B cell (primary cell): ENCODE measurements around the gene DRD3. TPM values are rescaled to one million over a fixed set of nuclear protein-coding genes. Genes with fewer than 3 reads are reported as not detected.

Experiments
- ATAC-seq: fragments of 200-7000 bp; cut with Tn5 transposase; one replicate; pipeline ENCODE4 v1.10.0; 2021; ENCODE audit warnings: low read depth, mild to moderate bottlenecking, moderate number of reproducible peaks, moderate library complexity
- CTCF ChIA-PET: fragments of 350-600 bp; sonication (Branson Sonifier 250); formaldehyde crosslinking; loops from one replicate; lab custom pipeline; 2021; ENCODE audit warnings: antibody characterized with exemption, inconsistent platforms; lab: Charles Lee
- POLR2A ChIA-PET: fragments of 350-600 bp; sonication (Branson Sonifier 250); formaldehyde crosslinking; loops from one replicate; lab custom pipeline; 2021; ENCODE audit warnings: antibody characterized with exemption; lab: Charles Lee
- DNase-seq: peaks from one replicate; pipeline ENCODE4 v3.0.0; 2013
- H2AFZ ChIP-seq: 2 replicates; pipeline ENCODE4 v1.6.1; 2012; ENCODE audit warnings: mild to moderate bottlenecking, low read depth, low read length; ENCODE audit not compliant: insufficient read depth, poor library complexity, severe bottlenecking
- H3K27ac ChIP-seq, 2 donors: 1 replicate in 1 of 2; 2 replicates in 1 of 2; pipeline ENCODE4 v1.5.1; 2012 to 2013; ENCODE audit warnings: low read length in 2 of 2, mild to moderate bottlenecking in 2 of 2, moderate library complexity in 1 of 2
- H3K27me3 ChIP-seq, 4 experiments: fragments of 200-600 bp in 1 of 4; sonication (generic) in 1 of 4; replicated peaks in 1 of 4; 1 replicate in 2 of 4; 2 replicates in 2 of 4; pipeline versions ENCODE4 v1.6.1 to v1.7.0; 2013 to 2016; ENCODE audit warnings: low read length in 3 of 4, mild to moderate bottlenecking in 2 of 4, mixed read lengths in 1 of 4, moderate library complexity in 1 of 4; ENCODE audit not compliant: insufficient read depth in 4 of 4, control insufficient read depth in 3 of 4; ENCODE audit errors: control extremely low read depth in 1 of 4
- H3K36me3 ChIP-seq, 2 experiments: replicated peaks in 1 of 2; 1 replicate in 1 of 2; 2 replicates in 1 of 2; pipeline versions ENCODE4 v1.6.1 to v1.7.1; 2013; ENCODE audit warnings: low read length in 1 of 2; ENCODE audit not compliant: insufficient read depth in 2 of 2, control insufficient read depth in 1 of 2; ENCODE audit errors: control extremely low read depth in 1 of 2, extremely low read depth in 1 of 2
- H3K4me1 ChIP-seq, 2 donors: fragments of 200-600 bp in 1 of 2; sonication (generic) in 1 of 2; 1 replicate in 1 of 2; 2 replicates in 1 of 2; pipeline versions ENCODE4 v1.5.1 to v1.6.1; 2013 to 2017; ENCODE audit warnings: low read length in 2 of 2; ENCODE audit not compliant: control insufficient read depth in 2 of 2, insufficient read depth in 2 of 2
- H3K4me2 ChIP-seq: replicated peaks from 2 replicates; pipeline ENCODE3; 2012; ENCODE audit warnings: mild to moderate bottlenecking, low read depth, low read length; ENCODE audit not compliant: poor library complexity, severe bottlenecking
- H3K4me3 ChIP-seq, 5 experiments: fragments of 200-600 bp in 1 of 5; sonication (generic) in 1 of 5; 1 replicate in 3 of 5; 2 replicates in 2 of 5; pipeline versions ENCODE4 v1.5.1 to v1.7.0; 2011 to 2016; ENCODE audit warnings: low read length in 4 of 5, mild to moderate bottlenecking in 4 of 5, low read depth in 2 of 5, control low read depth in 1 of 5, moderate library complexity in 1 of 5; ENCODE audit not compliant: insufficient read depth in 1 of 5; ENCODE audit errors: control extremely low read depth in 1 of 5, extremely low read depth in 1 of 5
- H3K79me2 ChIP-seq: fragments of 200-600 bp; sonication (generic); one replicate; pipeline ENCODE4 v1.6.0; 2016; ENCODE audit warnings: low read length; ENCODE audit not compliant: control insufficient read depth, insufficient read depth
- H3K9ac ChIP-seq: fragments of 200-600 bp; sonication (generic); 2 replicates; pipeline ENCODE4 v1.6.1; 2017; ENCODE audit warnings: mild to moderate bottlenecking, low read length, moderate library complexity
- H3K9me3 ChIP-seq, 3 donors: one replicate each; pipeline versions ENCODE4 v1.6.1 to v1.7.1; 2013; ENCODE audit warnings: low read length in 2 of 3; ENCODE audit not compliant: control insufficient read depth in 2 of 3, insufficient read depth in 1 of 3; ENCODE audit errors: control extremely low read depth in 1 of 3
- H4K20me1 ChIP-seq: 2 replicates; pipeline ENCODE4 v1.6.0; 2012; ENCODE audit warnings: mild to moderate bottlenecking, low read length; ENCODE audit not compliant: insufficient read depth, control insufficient read depth, poor library complexity, severe bottlenecking
- H3K27ac Mint-ChIP-seq: one replicate; pipeline ENCODE4 v1.8.0; 2021; ENCODE audit warnings: mixed read lengths
- H3K27me3 Mint-ChIP-seq: one replicate; pipeline ENCODE4 v1.8.0; 2021; ENCODE audit warnings: mixed read lengths
- H3K4me1 Mint-ChIP-seq: one replicate; pipeline ENCODE4 v1.8.0; 2021; ENCODE audit warnings: mixed read lengths
- H3K4me3 Mint-ChIP-seq: one replicate; pipeline ENCODE4 v1.8.0; 2021; ENCODE audit warnings: mixed read lengths
- H3K9me3 Mint-ChIP-seq: one replicate; pipeline ENCODE4 v1.8.0; 2022; ENCODE audit warnings: mixed read lengths; ENCODE audit not compliant: insufficient read depth
- CTCF ChIP-seq: fragments of 200-600 bp; IDR thresholded peaks from one replicate; pipeline ENCODE4 v1.8.0; 2022; ENCODE audit warnings: antibody characterized with exemption, mild to moderate bottlenecking
- EZH2 ChIP-seq: IDR thresholded peaks from 2 replicates; pipeline ENCODE4 v1.6.1; 2012; ENCODE audit warnings: borderline replicate concordance, low read depth, mild to moderate bottlenecking, moderate library complexity, low read length; ENCODE audit not compliant: insufficient read depth, poor library complexity, severe bottlenecking
- WGBS: methylation state at CpG from one replicate; pipeline ENCODE4 v1.1.5; 2013; ENCODE audit warnings: missing lambda C conversion rate; ENCODE audit not compliant: insufficient coverage; 5-methylcytosine and 5-hydroxymethylcytosine counted together
- intact Hi-C: fragments of 100-400 bp; cut with micrococcal nuclease; formaldehyde crosslinking; loops from one replicate; pipeline ENCODE4 v1.10.0; 2022
- polyA plus RNA-seq: library from polyadenylated mRNA; depleted of rRNA; stranded (reverse); fragments of >200 nt; gene quantifications from 2 replicates; pipeline ENCODE4 v1.2.3, GENCODE V29; 2012
- total RNA-seq, 2 donors: library from RNA; stranded (reverse); fragments of 120-200 nt in 1 of 2; gene quantifications; 1 replicate in 1 of 2; 2 replicates in 1 of 2; pipeline versions ENCODE4 v1.2.3 to v1.2.4, GENCODE V29; 2013 to 2022

Gene DRD3
- total and polyA plus RNA-seq, 2 donors (not counting 1 experiment from before 2014, with no cell fraction given), result not detected

GRCh38 chr3:114115143-114115542, 63.7 kb downstream of the DRD3 start:
- ATAC-seq (no peak), DNase-seq (no peak)
- no peaks in the 10 kb centered on the region for H3K27me3 ChIP-seq
- no peaks in the 10 kb centered on the region for H3K9me3 Mint-ChIP-seq
- POLR2A ChIA-PET, result no interaction called here
- CTCF ChIA-PET, result no interaction called here
- H3K9me3 ChIP-seq, result no peaks in the 10 kb centered on the region
- TF ChIP-seq EZH2 (no peak), CTCF (no peak)
- no peaks in the 10 kb centered on the region for H3K4me1 ChIP-seq
- no peak overlapping the region for H2AFZ ChIP-seq
- H3K4me1 Mint-ChIP-seq, result no peaks in the 10 kb centered on the region
- H3K27ac ChIP-seq, result no peak overlapping the region
- no peaks in the 10 kb centered on the region for H3K79me2 ChIP-seq
- H3K27ac Mint-ChIP-seq, result no peak overlapping the region
- no peaks in the 10 kb centered on the region for H3K27me3 Mint-ChIP-seq
- no peaks in the 10 kb centered on the region for H4K20me1 ChIP-seq
- no peak overlapping the region for H3K4me2 ChIP-seq
- intact Hi-C loops, result no loop called here
- no peak overlapping the region for H3K4me3 Mint-ChIP-seq
- H3K4me3 ChIP-seq, result no peak overlapping the region
- no peaks in the 10 kb centered on the region for H3K36me3 ChIP-seq
- no peak overlapping the region for H3K9ac ChIP-seq
- WGBS, result 100% methylated on average over 1 of the region's 7 CpGs

- no peak overlapping the region for H3K4me3 ChIP-seq
- H3K4me2 ChIP-seq, result no peak overlapping the region
- no peak overlapping the region for H3K27ac ChIP-seq
- H3K4me1 ChIP-seq, result no peaks in the 10 kb centered on the region
- H3K9me3 Mint-ChIP-seq, result no peaks in the 10 kb centered on the region
- no peaks in the 10 kb centered on the region for H3K79me2 ChIP-seq
- H3K27ac Mint-ChIP-seq, result no peak overlapping the region
- no peaks in the 10 kb centered on the region for H3K4me1 Mint-ChIP-seq
- intact Hi-C loops, result no loop called here
- H3K9ac ChIP-seq, result no peak overlapping the region
- H3K9me3 ChIP-seq, result no peaks in the 10 kb centered on the region
- no peak overlapping the region for H2AFZ ChIP-seq
- POLR2A ChIA-PET, result no interaction called here
- no peak for ATAC-seq
- no peaks in the 10 kb centered on the region for H3K36me3 ChIP-seq
- H3K4me3 Mint-ChIP-seq, result no peak overlapping the region
- DNase-seq, result no peak
- TF ChIP-seq CTCF, result no peak
- no peak for TF ChIP-seq EZH2
- no peaks in the 10 kb centered on the region for H4K20me1 ChIP-seq
- WGBS, result 100% methylated on average over 2 of the region's 3 CpGs
- CTCF ChIA-PET, result no interaction called here
- peaks cover under 1% of the 10 kb centered on the region for H3K27me3 Mint-ChIP-seq
- H3K27me3 ChIP-seq, result no peaks in the 10 kb centered on the region
Observed at GRCh38 chr3:114114719-114115118, 64.1 kb downstream of the DRD3 start.
